Measurements from ENCODE around the gene ADNP. TPM values are rescaled to one million over a fixed set of nuclear protein-coding genes. Genes with fewer than 3 reads are reported as not detected.

Gene ADNP
- total RNA-seq, 2 experiments from 2014 or later, result 51.5 to 94.9 TPM

DNA sequence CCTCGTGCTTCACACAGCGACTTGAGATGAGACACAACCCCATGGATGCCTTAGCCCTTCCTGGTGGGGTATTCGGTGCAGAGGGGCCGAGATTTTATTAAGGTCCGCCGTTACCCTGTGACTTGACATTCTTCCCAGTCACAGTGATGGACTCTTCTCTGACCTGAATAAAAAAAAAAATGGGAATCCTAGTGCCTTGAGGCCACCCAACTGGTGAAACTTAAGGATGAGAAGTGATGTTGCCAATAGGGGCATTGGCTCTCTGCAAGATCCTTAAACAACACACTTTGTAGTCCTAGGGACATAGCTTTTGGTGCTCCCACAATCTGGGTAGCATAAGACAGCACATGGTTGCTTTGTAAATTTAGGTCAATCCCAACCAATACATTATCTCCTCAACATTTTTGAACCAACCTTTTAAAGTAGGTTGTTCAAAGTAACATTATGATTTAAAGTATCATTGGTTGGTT is 814 bp upstream of the ADNP start:
- intact Hi-C loops (cut with micrococcal nuclease; ENCODE audit: unreplicated experiment), result no loop called here
- H4K20me1 ChIP-seq (ENCODE audit: insufficient read depth, low read length), result peaks cover 14% of the 10 kb centered on the region
- H3K4me3 ChIP-seq (ENCODE audit: low read depth, low read length, poor library complexity, severe bottlenecking), result peak overlapping the region; percentile 69
- peaks cover 36% of the 10 kb centered on the region for H3K4me1 ChIP-seq (ENCODE audit: insufficient read depth, low read length, poor library complexity, severe bottlenecking)
- TF ChIP-seq, protein P1, sequence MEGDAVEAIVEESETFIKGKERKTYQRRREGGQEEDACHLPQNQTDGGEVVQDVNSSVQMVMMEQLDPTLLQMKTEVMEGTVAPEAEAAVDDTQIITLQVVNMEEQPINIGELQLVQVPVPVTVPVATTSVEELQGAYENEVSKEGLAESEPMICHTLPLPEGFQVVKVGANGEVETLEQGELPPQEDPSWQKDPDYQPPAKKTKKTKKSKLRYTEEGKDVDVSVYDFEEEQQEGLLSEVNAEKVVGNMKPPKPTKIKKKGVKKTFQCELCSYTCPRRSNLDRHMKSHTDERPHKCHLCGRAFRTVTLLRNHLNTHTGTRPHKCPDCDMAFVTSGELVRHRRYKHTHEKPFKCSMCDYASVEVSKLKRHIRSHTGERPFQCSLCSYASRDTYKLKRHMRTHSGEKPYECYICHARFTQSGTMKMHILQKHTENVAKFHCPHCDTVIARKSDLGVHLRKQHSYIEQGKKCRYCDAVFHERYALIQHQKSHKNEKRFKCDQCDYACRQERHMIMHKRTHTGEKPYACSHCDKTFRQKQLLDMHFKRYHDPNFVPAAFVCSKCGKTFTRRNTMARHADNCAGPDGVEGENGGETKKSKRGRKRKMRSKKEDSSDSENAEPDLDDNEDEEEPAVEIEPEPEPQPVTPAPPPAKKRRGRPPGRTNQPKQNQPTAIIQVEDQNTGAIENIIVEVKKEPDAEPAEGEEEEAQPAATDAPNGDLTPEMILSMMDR (conservative IDR thresholded peaks at IDR 0.05; ENCODE audit: low read length), result no peak
- no peak for TF ChIP-seq EZH2phosphoT487 (IDR thresholded peaks at IDR 0.05; ENCODE audit: borderline replicate concordance, low read depth, low read length)
- peak overlapping the region; percentile 78 for H3K4me2 ChIP-seq (ENCODE audit: low read length)
- peaks cover 84% of the 10 kb centered on the region for H3K36me3 ChIP-seq (ENCODE audit: insufficient read depth, low read length)
- H3K9me3 ChIP-seq (ENCODE audit: low read length), result no peaks in the 10 kb centered on the region
- no peak for DNase-seq (ENCODE audit: low spot score)
- TSS peak; percentile 64 for BruUV-seq (replicated peaks)
- H3K9me2 ChIP-seq (ENCODE audit: insufficient read depth, low read length), result no peaks in the 10 kb centered on the region
- CTCF ChIA-PET (ENCODE audit: unreplicated experiment), result no interaction called here
- peak overlapping the region; percentile 85 for H3K27ac ChIP-seq (ENCODE audit: low read depth, low read length, poor library complexity, severe bottlenecking)
- peak overlapping the region; percentile 51; the same call in 1 of the 2 replicates for H2AFZ ChIP-seq (ENCODE audit: low read length)
- peaks cover 33% of the 10 kb centered on the region for H3K79me2 ChIP-seq (ENCODE audit: insufficient read depth, low read depth, low read length)
- POLR2A ChIA-PET, result interaction anchor here (0.6 to 1.3 kb wide), 4 partner anchors 22 to 119 kb away, joined by 3 to 6 read pairs (median 4); no protein-coding TSS in a partner anchor

DNA sequence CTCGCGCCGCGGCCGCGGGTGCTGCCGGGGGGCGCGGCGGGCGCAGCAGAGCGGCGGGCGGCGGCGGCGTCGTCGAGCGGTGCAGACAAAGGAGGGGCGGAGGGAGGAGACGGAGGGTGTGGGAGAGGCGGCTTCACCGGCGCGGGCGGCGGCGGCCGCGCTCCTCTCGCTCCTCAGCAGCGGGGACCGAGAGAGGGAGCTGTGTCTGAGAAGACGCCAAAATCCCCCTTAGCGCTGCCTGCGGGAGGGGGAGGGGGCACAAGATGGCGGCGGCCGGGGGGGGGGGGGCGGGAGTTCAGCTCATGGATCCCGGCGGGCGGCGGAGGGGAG is 296 bp downstream of the ADNP start:
- H3K9me3 ChIP-seq (ENCODE audit: low read length), result no peaks in the 10 kb centered on the region
- H3K4me1 ChIP-seq (ENCODE audit: insufficient read depth, low read length, poor library complexity, severe bottlenecking), result peaks cover 45% of the 10 kb centered on the region
- H3K9me2 ChIP-seq (ENCODE audit: insufficient read depth, low read length), result no peaks in the 10 kb centered on the region
- peaks cover 84% of the 10 kb centered on the region for H3K36me3 ChIP-seq (ENCODE audit: insufficient read depth, low read length)
- ChIA-PET POLR2A (interaction anchor here (0.6 to 1.3 kb wide), 13 partner anchors 17 to 1259 kb away, joined by 3 to 7 read pairs (median 3); no protein-coding TSS in a partner anchor), CTCF (ENCODE audit: unreplicated experiment) (interaction anchor here (0.6 kb wide), 2 partner anchors 124 to 131 kb away, joined by 3 read pairs; no protein-coding TSS in a partner anchor)
- peak overlapping the region; percentile 69 for H3K4me3 ChIP-seq (ENCODE audit: low read depth, low read length, poor library complexity, severe bottlenecking)
- no peak for DNase-seq (ENCODE audit: low spot score)
- intact Hi-C loops (cut with micrococcal nuclease; ENCODE audit: unreplicated experiment), result loop anchor here (2.0 kb wide), 2 partner anchors 28 to 200 kb away; partner anchors contain the start of genes DPM1, MOCS3 and PARD6B
- H3K4me2 ChIP-seq (ENCODE audit: low read length), result peak overlapping the region; percentile 78; the same call in 1 of the 2 replicates
- no TSS peak for BruUV-seq (replicated peaks)
- H2AFZ ChIP-seq (ENCODE audit: low read length), result no peak overlapping the region
- peaks cover 17% of the 10 kb centered on the region for H4K20me1 ChIP-seq (ENCODE audit: insufficient read depth, low read length)
- peaks cover 45% of the 10 kb centered on the region for H3K79me2 ChIP-seq (ENCODE audit: insufficient read depth, low read depth, low read length)
- peak overlapping the region; percentile 85 for H3K27ac ChIP-seq (ENCODE audit: low read depth, low read length, poor library complexity, severe bottlenecking)
- TF ChIP-seq, protein P1 (conservative IDR thresholded peaks at IDR 0.05; ENCODE audit: low read length), result no peak
- TF ChIP-seq EZH2phosphoT487 (IDR thresholded peaks at IDR 0.05; ENCODE audit: borderline replicate concordance, low read depth, low read length), result no peak
